ENCODE measurements around the gene TYW5. TPM values are rescaled to one million over a fixed set of nuclear protein-coding genes. Genes with fewer than 3 reads are reported as not detected.

The TYW5 gene
- total RNA-seq, 4 donors from 2014 or later: 6.3 to 12.2 (median 6.9) TPM

DNA sequence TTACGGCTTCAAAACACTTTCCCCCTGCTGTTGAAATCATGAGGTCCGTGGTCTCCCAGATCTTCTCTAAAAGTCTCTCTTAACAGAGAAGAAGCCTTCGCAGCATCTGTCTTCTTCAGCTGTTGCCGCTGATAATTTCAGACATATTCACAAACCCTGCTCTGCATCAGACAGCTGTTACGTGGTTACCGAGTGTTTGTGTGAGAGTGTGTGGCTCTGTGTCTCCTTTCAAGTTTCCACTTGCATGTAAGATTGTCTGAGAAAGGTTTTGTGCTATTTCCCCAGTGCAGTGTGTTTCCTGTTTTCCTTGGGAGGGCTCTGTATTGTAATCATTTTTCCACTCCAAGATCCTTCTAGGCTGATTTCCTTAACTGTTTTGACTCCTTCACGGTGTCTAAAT, 32.9 kb upstream of the TYW5 start:
- WGBS, 2 donors: 31 to 45% methylated on average over 7 of the region's 7 CpGs
- Histone ChIP-seq H3K4me1 (peaks cover 0 to 16% (median 0%) of the 10 kb centered on the region in 4 donors), H3K27ac (no peak overlapping the region), H3K9me3 (no peaks in the 10 kb centered on the region), H3K27me3 (no peaks in the 10 kb centered on the region), H3K36me3 (no peaks in the 10 kb centered on the region), H3K4me3 (no peak overlapping the region)
- DNase-seq (ENCODE audit: low spot score in 2 of 2): no peak
- TF ChIP-seq EP300 (IDR thresholded peaks at IDR 0.05): no peak
- TF ChIP-seq POLR2A (IDR thresholded peaks at IDR 0.05): no peak
- TF ChIP-seq, protein P1, sequence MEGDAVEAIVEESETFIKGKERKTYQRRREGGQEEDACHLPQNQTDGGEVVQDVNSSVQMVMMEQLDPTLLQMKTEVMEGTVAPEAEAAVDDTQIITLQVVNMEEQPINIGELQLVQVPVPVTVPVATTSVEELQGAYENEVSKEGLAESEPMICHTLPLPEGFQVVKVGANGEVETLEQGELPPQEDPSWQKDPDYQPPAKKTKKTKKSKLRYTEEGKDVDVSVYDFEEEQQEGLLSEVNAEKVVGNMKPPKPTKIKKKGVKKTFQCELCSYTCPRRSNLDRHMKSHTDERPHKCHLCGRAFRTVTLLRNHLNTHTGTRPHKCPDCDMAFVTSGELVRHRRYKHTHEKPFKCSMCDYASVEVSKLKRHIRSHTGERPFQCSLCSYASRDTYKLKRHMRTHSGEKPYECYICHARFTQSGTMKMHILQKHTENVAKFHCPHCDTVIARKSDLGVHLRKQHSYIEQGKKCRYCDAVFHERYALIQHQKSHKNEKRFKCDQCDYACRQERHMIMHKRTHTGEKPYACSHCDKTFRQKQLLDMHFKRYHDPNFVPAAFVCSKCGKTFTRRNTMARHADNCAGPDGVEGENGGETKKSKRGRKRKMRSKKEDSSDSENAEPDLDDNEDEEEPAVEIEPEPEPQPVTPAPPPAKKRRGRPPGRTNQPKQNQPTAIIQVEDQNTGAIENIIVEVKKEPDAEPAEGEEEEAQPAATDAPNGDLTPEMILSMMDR (IDR thresholded peaks at IDR 0.05): no peak

DNA sequence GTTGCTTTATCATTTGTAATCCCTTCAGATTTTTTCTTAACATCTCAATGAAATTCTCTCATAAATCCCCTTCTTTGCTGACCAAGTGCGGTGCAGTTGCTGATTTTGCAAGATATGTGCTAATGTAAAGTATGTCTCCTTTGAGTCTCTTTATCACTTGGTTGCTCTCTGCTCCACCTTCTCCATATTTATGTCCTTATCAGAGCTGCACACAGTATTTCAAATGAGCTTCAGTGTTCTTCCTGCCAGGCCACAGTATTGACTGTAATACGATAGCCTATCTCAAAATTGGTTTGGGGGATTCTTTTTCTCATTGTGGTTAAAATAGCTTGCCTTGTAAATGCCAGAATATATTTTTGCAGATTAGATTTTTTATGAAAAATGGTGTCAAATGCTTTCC, 32.3 kb upstream of the TYW5 start:
- 60 to 65% methylated on average over 2 of the region's 2 CpGs for WGBS, 2 donors
- no peak overlapping the region for H3K27ac ChIP-seq
- peaks cover 0 to 17% (median 0%) of the 10 kb centered on the region in 4 donors for H3K4me1 ChIP-seq
- TF ChIP-seq POLR2A (IDR thresholded peaks at IDR 0.05) (no peak), EP300 (IDR thresholded peaks at IDR 0.05) (no peak)
- TF ChIP-seq, protein P1 (IDR thresholded peaks at IDR 0.05): no peak
- DNase-seq (ENCODE audit: low spot score in 2 of 2): no peak
- no peaks in the 10 kb centered on the region for H3K27me3 ChIP-seq
- H3K36me3 ChIP-seq: no peaks in the 10 kb centered on the region
- H3K9me3 ChIP-seq: no peaks in the 10 kb centered on the region
- H3K4me3 ChIP-seq: no peak overlapping the region

DNA sequence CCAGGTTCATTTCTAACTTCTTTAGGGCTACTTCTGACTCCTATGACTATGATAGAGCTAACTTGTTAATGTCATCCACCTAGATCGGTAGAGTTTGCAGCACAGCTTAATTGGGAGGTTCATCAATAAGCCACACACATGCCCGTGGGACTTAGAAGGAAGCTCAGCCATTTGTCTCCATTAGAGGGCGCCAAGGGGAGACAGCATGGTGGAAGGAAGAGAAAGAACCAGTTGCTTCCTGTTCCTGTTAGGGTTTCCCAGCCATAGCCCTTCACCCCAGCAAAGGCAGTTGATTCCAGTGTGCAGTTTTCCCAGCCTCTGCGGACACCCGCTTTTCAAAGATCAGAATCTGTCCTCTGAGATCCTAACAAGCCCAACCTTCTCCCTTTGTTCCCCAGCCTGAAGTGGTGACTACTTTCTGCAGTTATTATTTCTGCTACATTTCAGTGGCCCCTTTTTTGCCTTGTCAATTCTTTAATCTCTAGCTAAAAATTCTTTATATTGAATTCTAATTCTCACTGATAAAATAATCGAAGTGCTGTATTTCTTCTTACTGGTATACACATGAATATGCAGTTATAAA, 30.4 kb upstream of the TYW5 start:
- TF ChIP-seq, protein P1 (IDR thresholded peaks at IDR 0.05): peak in 4 of 5 experiments; percentile 16 to 41 (median 29)
- no peak for TF ChIP-seq POLR2A (IDR thresholded peaks at IDR 0.05)
- TF ChIP-seq EP300 (IDR thresholded peaks at IDR 0.05): no peak
- 67 to 73% methylated on average over 6 of the region's 6 CpGs for WGBS, 2 donors
- no peak overlapping the region for H3K27ac ChIP-seq
- no peaks in the 10 kb centered on the region for H3K36me3 ChIP-seq
- H3K27me3 ChIP-seq: no peaks in the 10 kb centered on the region
- DNase-seq (ENCODE audit: low spot score in 2 of 2): peak; percentile 25 to 64
- no peak overlapping the region for H3K4me3 ChIP-seq
- peaks cover 0 to 21% (median 0%) of the 10 kb centered on the region in 4 donors for H3K4me1 ChIP-seq
- no peaks in the 10 kb centered on the region for H3K9me3 ChIP-seq

DNA sequence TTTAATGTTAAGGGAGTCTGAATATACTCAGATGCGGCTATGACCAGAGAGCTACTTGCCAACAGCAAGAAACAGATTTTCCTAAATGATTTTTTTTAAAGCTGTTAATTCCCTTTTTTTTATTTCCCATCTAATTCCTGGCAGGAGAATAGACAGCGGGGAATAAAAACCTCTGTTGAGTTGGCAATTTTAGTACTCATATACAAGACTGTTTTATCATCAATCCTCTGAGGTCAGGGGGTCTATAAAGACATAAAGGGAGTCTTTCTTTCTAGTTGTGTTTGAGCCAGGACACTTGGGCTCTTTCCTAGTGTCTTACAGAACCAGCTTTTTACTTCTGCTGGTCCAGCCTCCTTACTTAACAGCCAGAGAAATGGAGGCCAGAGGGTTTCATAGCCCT, 29.5 kb upstream of the TYW5 start:
- Histone ChIP-seq H3K4me3 (no peak overlapping the region), H3K27ac (no peak overlapping the region), H3K27me3 (no peaks in the 10 kb centered on the region), H3K36me3 (no peaks in the 10 kb centered on the region), H3K9me3 (no peaks in the 10 kb centered on the region), H3K4me1 (peaks cover 0 to 28% (median 0%) of the 10 kb centered on the region in 4 donors)
- WGBS, 2 donors: 23 to 29% methylated on average over 2 of the region's 2 CpGs
- TF ChIP-seq, protein P1 (IDR thresholded peaks at IDR 0.05): no peak
- TF ChIP-seq POLR2A (IDR thresholded peaks at IDR 0.05) (no peak), EP300 (IDR thresholded peaks at IDR 0.05) (no peak)
- DNase-seq (ENCODE audit: low spot score in 2 of 2): no peak

DNA sequence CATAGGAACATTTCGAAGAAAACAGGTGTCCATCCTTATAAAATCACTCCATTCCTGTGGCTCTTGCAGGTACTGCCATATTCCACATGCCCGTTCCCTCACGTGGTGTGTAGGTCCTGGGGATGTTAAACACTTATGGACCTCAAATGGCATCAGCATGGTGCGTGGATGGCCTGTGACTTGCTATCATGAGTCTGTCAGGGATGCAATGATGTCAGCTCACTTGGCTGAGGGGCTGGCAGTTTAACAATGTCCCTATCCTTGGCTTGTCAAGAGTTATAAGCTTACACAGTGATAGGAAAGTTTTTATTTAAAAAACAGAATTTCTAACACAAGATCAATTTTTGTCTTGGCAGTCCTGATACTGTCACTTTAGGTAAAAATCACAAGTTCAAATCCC, 28.9 kb upstream of the TYW5 start:
- H3K36me3 ChIP-seq: no peaks in the 10 kb centered on the region
- no peak overlapping the region for H3K27ac ChIP-seq
- H3K27me3 ChIP-seq: no peaks in the 10 kb centered on the region
- DNase-seq (ENCODE audit: low spot score in 2 of 2): no peak
- 71 to 73% methylated on average over 4 of the region's 4 CpGs for WGBS, 2 donors
- TF ChIP-seq EP300 (IDR thresholded peaks at IDR 0.05): no peak
- TF ChIP-seq, protein P1 (IDR thresholded peaks at IDR 0.05): no peak
- no peak overlapping the region for H3K4me3 ChIP-seq
- peaks cover 0 to 32% (median 0%) of the 10 kb centered on the region in 4 donors for H3K4me1 ChIP-seq
- no peaks in the 10 kb centered on the region for H3K9me3 ChIP-seq

Measured in tibial nerve (tissue), 4 donors.